Left ventricle myocardium inferior (tissue), 1 donor: ENCODE data around the gene RBM47. TPM values are rescaled to one million over a fixed set of nuclear protein-coding genes. Genes with fewer than 3 reads are reported as not detected.

ENCODE experiments used
- DNase-seq: peaks from one replicate; pipeline ENCODE4 v3.0.0-alpha.2; 2020
- H3K27ac ChIP-seq: fragments of 200-600 bp; replicated peaks from 2 replicates; pipeline ENCODE4 v1.8.0; 2021
- H3K27me3 ChIP-seq: fragments of 200-600 bp; 2 replicates; pipeline ENCODE4 v1.8.0; 2021; ENCODE audit warnings: low read depth
- H3K36me3 ChIP-seq: fragments of 200-600 bp; 2 replicates; pipeline ENCODE4 v1.8.0; 2021
- H3K4me1 ChIP-seq: fragments of 200-600 bp; 2 replicates; pipeline ENCODE4 v1.8.0; 2021
- H3K4me3 ChIP-seq: fragments of 200-600 bp; 2 replicates; pipeline ENCODE4 v1.8.0; 2021; ENCODE audit warnings: mild to moderate bottlenecking, moderate library complexity
- H3K9me3 ChIP-seq: fragments of 200-600 bp; replicated peaks from 2 replicates; pipeline ENCODE4 v1.8.0; 2021
- CTCF ChIP-seq: fragments of 200-600 bp; IDR thresholded peaks from 2 replicates; pipeline ENCODE4 v1.8.0; 2021; ENCODE audit warnings: antibody characterized with exemption, mild to moderate bottlenecking, borderline replicate concordance
- intact Hi-C: fragments of 100-400 bp; cut with micrococcal nuclease; formaldehyde crosslinking; loops from one replicate; pipeline ENCODE4 v1.11.0; 2022
- total RNA-seq: library from RNA; stranded (reverse); fragmentation: NEBNext Ultra II Directional; extraction: Animal tissue kit (Norgen Biotek cat#: 25700); gene quantifications from one replicate; pipeline ENCODE4 v1.2.1, GENCODE V29; 2021
- donor health status: DM: no; HTN: yes; CAD: no; lungs with severe emphysema.

The RBM47 gene
- total RNA-seq, 1 donor from 2014 or later, result 2.7 TPM

GRCh38 chr4:40462326-40462725 lies 167.3 kb downstream of the RBM47 start:
- intact Hi-C loops, result no loop called here
- Histone ChIP-seq H3K9me3 (no peaks in the 10 kb centered on the region), H3K4me1 (no peaks in the 10 kb centered on the region), H3K27ac (no peak overlapping the region), H3K36me3 (no peaks in the 10 kb centered on the region), H3K27me3 (peaks cover 15% of the 10 kb centered on the region), H3K4me3 (no peak overlapping the region)
- no peak for TF ChIP-seq CTCF
- DNase-seq, result no peak

DNA sequence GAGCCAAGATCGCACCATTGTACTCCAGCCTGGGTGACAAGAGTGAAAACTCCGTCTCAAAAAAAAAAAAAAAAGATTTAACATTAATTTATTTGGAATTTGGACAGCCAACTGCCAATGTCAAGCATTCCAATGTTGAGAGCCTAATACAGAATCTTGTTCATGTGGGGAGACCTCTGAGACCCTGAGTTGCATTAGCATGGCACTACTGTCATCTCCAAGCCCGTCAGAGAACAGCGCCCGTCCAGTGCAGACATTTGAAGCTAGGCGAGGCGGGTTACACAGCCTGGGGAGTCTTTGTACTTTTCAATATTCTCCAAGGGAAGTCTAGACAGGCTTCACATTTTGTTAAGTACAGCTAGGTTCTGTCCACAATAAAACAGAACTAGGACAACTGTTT lies 167.8 kb downstream of the RBM47 start:
- intact Hi-C loops, result no loop called here
- no peak for TF ChIP-seq CTCF
- H3K9me3 ChIP-seq, result no peaks in the 10 kb centered on the region
- no peaks in the 10 kb centered on the region for H3K36me3 ChIP-seq
- no peak overlapping the region for H3K4me3 ChIP-seq
- H3K4me1 ChIP-seq, result no peaks in the 10 kb centered on the region
- no peak for DNase-seq
- H3K27me3 ChIP-seq, result peaks cover 15% of the 10 kb centered on the region
- H3K27ac ChIP-seq, result no peak overlapping the region

DNA sequence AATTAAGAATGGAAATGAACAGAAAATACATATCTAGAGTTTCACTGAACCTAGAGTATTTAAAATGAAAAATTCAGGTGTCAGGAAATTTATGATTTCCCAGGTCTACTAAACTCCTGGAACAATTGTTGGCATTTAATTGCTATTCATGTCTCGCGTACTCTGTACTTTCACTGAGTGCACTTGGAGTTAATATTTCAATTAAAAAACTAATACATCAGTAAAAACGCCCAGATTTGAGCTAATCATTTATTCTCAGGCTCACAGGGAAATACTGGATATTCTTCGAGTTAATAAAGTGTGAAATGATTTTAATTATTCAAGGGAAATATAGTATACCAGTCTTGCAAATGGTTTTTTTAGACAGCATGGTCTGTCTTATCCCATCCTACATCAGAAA lies 168.6 kb downstream of the RBM47 start:
- no peaks in the 10 kb centered on the region for H3K36me3 ChIP-seq

GRCh38 chr4:40458683-40459082 lies 171.0 kb downstream of the RBM47 start:
- H3K27me3 ChIP-seq, result peaks cover 15% of the 10 kb centered on the region
- no peak for TF ChIP-seq CTCF
- no peaks in the 10 kb centered on the region for H3K4me1 ChIP-seq
- no peak for DNase-seq
- H3K27ac ChIP-seq, result no peak overlapping the region
- H3K36me3 ChIP-seq, result no peaks in the 10 kb centered on the region
- intact Hi-C loops, result no loop called here
- no peaks in the 10 kb centered on the region for H3K9me3 ChIP-seq
- H3K4me3 ChIP-seq, result no peak overlapping the region

More for the DNA sequence above, 168.6 kb downstream of the RBM47 start:
- Histone ChIP-seq H3K4me3 (no peak overlapping the region), H3K27me3 (peaks cover 15% of the 10 kb centered on the region), H3K27ac (no peak overlapping the region), H3K9me3 (no peaks in the 10 kb centered on the region), H3K4me1 (no peaks in the 10 kb centered on the region)
- no peak for DNase-seq
- TF ChIP-seq CTCF, result no peak
- intact Hi-C loops, result no loop called here

DNA sequence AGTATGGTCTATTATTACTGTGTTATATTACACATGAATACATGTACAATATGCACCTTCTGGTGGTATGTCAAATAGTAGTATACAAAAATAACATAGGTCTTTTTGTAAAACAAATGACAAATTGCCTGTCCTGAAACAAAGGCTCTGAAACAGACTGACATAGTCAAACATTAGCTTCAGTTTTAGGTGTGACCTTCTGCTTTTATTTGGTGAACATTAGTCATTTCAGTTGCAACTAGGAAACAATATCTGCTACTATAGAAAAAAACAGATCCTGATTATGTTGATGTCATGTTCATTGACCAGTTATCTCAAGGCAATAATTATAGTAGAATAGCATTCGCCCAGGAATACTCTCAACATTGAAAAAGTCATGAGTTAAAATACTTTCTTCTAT lies 171.6 kb downstream of the RBM47 start:
- H3K27me3 ChIP-seq, result peaks cover 15% of the 10 kb centered on the region
- intact Hi-C loops, result no loop called here
- no peak for DNase-seq
- H3K27ac ChIP-seq, result no peak overlapping the region
- no peaks in the 10 kb centered on the region for H3K4me1 ChIP-seq
- TF ChIP-seq CTCF, result no peak
- H3K9me3 ChIP-seq, result no peaks in the 10 kb centered on the region
- H3K4me3 ChIP-seq, result no peak overlapping the region
- no peaks in the 10 kb centered on the region for H3K36me3 ChIP-seq
